ENCODE results near the gene TIMD4. TPM values are rescaled to one million over a fixed set of nuclear protein-coding genes. Genes with fewer than 3 reads are reported as not detected.
"Not testable (repeated sequence)": the region's sequence is repeated elsewhere in the genome, so short reads cannot be mapped to it uniquely, and the experiment has no call there.

TIMD4 gene
- total and polyA plus RNA-seq, 2 experiments from 2014 or later: 0.18 TPM; not detected in 1

GRCh38 chr5:156936972-156937371, 26.1 kb downstream of the TIMD4 start:
- Histone ChIP-seq H3K27me3 (no peaks in the 10 kb centered on the region), H3K27ac (no peak overlapping the region), H3K9me3 (ENCODE audit: low read depth) (no peaks in the 10 kb centered on the region), H3K4me3 (no peak overlapping the region), H3K4me1 (ENCODE audit: low read depth) (no peaks in the 10 kb centered on the region), H3K36me3 (no peaks in the 10 kb centered on the region)
- no peak for TF ChIP-seq CTCF (IDR thresholded peaks at IDR 0.05; ENCODE audit: low read depth, low read length)
- DNase-seq (ENCODE audit: low read depth in 1 of 2, low spot score in 1 of 2): no peak

GRCh38 chr5:156934450-156935211, 28.4 kb downstream of the TIMD4 start:
- no peaks in the 10 kb centered on the region for H3K27me3 ChIP-seq
- TF ChIP-seq CTCF (IDR thresholded peaks at IDR 0.05; ENCODE audit: low read depth, low read length): peak; percentile 23
- no peak overlapping the region for H3K4me3 ChIP-seq
- H3K9me3 ChIP-seq (ENCODE audit: low read depth): no peaks in the 10 kb centered on the region
- peak; percentile 2 to 34 for DNase-seq (ENCODE audit: low read depth in 1 of 2, low spot score in 1 of 2)
- no peak overlapping the region for H3K27ac ChIP-seq
- H3K36me3 ChIP-seq: no peaks in the 10 kb centered on the region
- no peaks in the 10 kb centered on the region for H3K4me1 ChIP-seq (ENCODE audit: low read depth)

GRCh38 chr5:156929366-156929948, 33.6 kb downstream of the TIMD4 start:
- H3K9me3 ChIP-seq (ENCODE audit: low read depth): no peaks in the 10 kb centered on the region
- peaks cover 6% of the 10 kb centered on the region for H3K4me1 ChIP-seq (ENCODE audit: low read depth)
- no peak overlapping the region for H3K4me3 ChIP-seq
- no peak for TF ChIP-seq CTCF (IDR thresholded peaks at IDR 0.05; ENCODE audit: low read depth, low read length)
- H3K27ac ChIP-seq: no peak overlapping the region
- H3K27me3 ChIP-seq: no peaks in the 10 kb centered on the region
- H3K36me3 ChIP-seq: no peaks in the 10 kb centered on the region
- DNase-seq (ENCODE audit: low read depth in 1 of 2, low spot score in 1 of 2): no peak

- Histone ChIP-seq H3K27ac (no peak overlapping the region), H3K27me3 (no peaks in the 10 kb centered on the region), H3K9me3 (ENCODE audit: low read depth) (no peaks in the 10 kb centered on the region), H3K4me1 (ENCODE audit: low read depth) (peaks cover 10% of the 10 kb centered on the region), H3K4me3 (no peak overlapping the region), H3K36me3 (no peaks in the 10 kb centered on the region)
- DNase-seq (ENCODE audit: low read depth in 1 of 2, low spot score in 1 of 2): no peak
- TF ChIP-seq CTCF (IDR thresholded peaks at IDR 0.05; ENCODE audit: low read depth, low read length): no peak
Observed at GRCh38 chr5:156927545-156927944, 35.5 kb downstream of the TIMD4 start.

- not testable (repeated sequence) for H3K27ac ChIP-seq; H3K4me3 ChIP-seq; H3K27me3 ChIP-seq; H3K36me3 ChIP-seq; H3K9me3 ChIP-seq (ENCODE audit: low read depth); DNase-seq (ENCODE audit: low read depth in 1 of 2, low spot score in 1 of 2)
- peaks cover 10% of the 10 kb centered on the region for H3K4me1 ChIP-seq (ENCODE audit: low read depth)
Observed at GRCh38 chr5:156925767-156926166, 37.3 kb downstream of the TIMD4 start.

GRCh38 chr5:156922207-156922792, 40.7 kb downstream of the TIMD4 start:
- Histone ChIP-seq H3K9me3 (ENCODE audit: low read depth) (no peaks in the 10 kb centered on the region), H3K36me3 (no peaks in the 10 kb centered on the region), H3K4me3 (no peak overlapping the region), H3K27ac (no peak overlapping the region), H3K27me3 (no peaks in the 10 kb centered on the region), H3K4me1 (ENCODE audit: low read depth) (peaks cover 10% of the 10 kb centered on the region)
- no peak for DNase-seq (ENCODE audit: low read depth in 1 of 2, low spot score in 1 of 2)
- TF ChIP-seq CTCF (IDR thresholded peaks at IDR 0.05; ENCODE audit: low read depth, low read length): no peak
